ENCODE data around the gene DRAM2. TPM values are rescaled to one million over a fixed set of nuclear protein-coding genes. Genes with fewer than 3 reads are reported as not detected.

Gene DRAM2
- total and polyA plus RNA-seq, 10 of the 15 experiments (the other 5 are each of a cell fraction or from before 2014, with no cell fraction given) = 39.1 to 229 (median 79.4) TPM

- H4K20me1 ChIP-seq (ENCODE audit: control insufficient read depth, insufficient read depth) = no peaks in the 10 kb centered on the region
- ChIA-PET RAD21 (ENCODE audit: unreplicated experiment) (interaction anchor here (0.7 to 3.7 kb wide), 11 partner anchors 13 to 256 kb away, joined by 3 to 35 read pairs (median 6); partner anchors contain the start of genes CD53, CEPT1 and DRAM2), CTCF (interaction anchor here (0.7 to 2.7 kb wide), 7 partner anchors 9 to 884 kb away, joined by 3 to 11 read pairs (median 4); no protein-coding TSS in a partner anchor), SMC1A (ENCODE audit: uncharacterized antibody, unreplicated experiment) (interaction anchor here (0.6 to 4.1 kb wide), 11 partner anchors 9 to 232 kb away, joined by 3 to 42 read pairs (median 8); partner anchors contain the start of genes CEPT1 and DRAM2), POLR2A (interaction anchor here (0.6 to 2.3 kb wide), 6 partner anchors 12 to 254 kb away, joined by 3 to 20 read pairs (median 4); partner anchors contain the start of genes CEPT1 and DRAM2)
- H3K36me3 ChIP-seq (ENCODE audit: control insufficient read depth in 2 of 2, insufficient read depth in 2 of 2, low read length in 1 of 2) = peaks cover 0 to 23% of the 10 kb centered on the region in 2 experiments; a peak in 2 of 4 replicates
- H3K9ac ChIP-seq (ENCODE audit: control insufficient read depth, insufficient read depth, low read length) = peak overlapping the region; percentile 49
- 0 out of 2 replicates have a peak overlapping the region, but pooled peaks have one; percentile 45 for H3K4me3 ChIP-seq
- no peaks in the 10 kb centered on the region; the same call in 2 of the 3 replicates for H3K9me3 ChIP-seq (replicated peaks; ENCODE audit: control insufficient read depth, insufficient read depth, low read length)
- in situ Hi-C loops (cut with MboI) (no loop called here), intact Hi-C loops (cut with micrococcal nuclease; ENCODE audit: unreplicated experiment) (loop anchor here (1.0 to 5.0 kb wide), 2 partner anchors 93 to 96 kb away; no protein-coding TSS in a partner anchor)
- FAIRE-seq (peak; percentile 44), ATAC-seq (peak; percentile 90), DNase-seq (ENCODE audit: low read depth, low spot score) (peak; percentile 81)
- H3K27me3 ChIP-seq (replicated peaks in 1 of 2; ENCODE audit: control insufficient read depth in 2 of 2, insufficient read depth in 2 of 2, low read length in 1 of 2) = no peaks in the 10 kb centered on the region
- no peak overlapping the region; the same call in 1 of the 2 replicates for H2AFZ ChIP-seq (ENCODE audit: control insufficient read depth, low read depth, low read length)
- H3K79me2 ChIP-seq (ENCODE audit: control insufficient read depth, insufficient read depth, low read length) = peaks cover 7% of the 10 kb centered on the region
- H3K4me2 ChIP-seq (ENCODE audit: control insufficient read depth, insufficient read depth) = peak overlapping the region; percentile 64
- H3K4me1 ChIP-seq (ENCODE audit: control insufficient read depth, insufficient read depth, low read length) = peaks cover 43% of the 10 kb centered on the region
- no TSS peak for BruUV-seq (replicated peaks)
- 0% methylated on average over 3 of the region's 3 CpGs for WGBS (ENCODE audit: insufficient coverage, insufficient replicate concordance, low lambda C conversion rate, missing lambda C conversion rate)
- peak overlapping the region; percentile 94 for H3K27ac ChIP-seq (ENCODE audit: control insufficient read depth, insufficient read depth)
- no peak for TF ChIP-seq TCF12 (IDR thresholded peaks at IDR 0.05; ENCODE audit: low read depth, low read length)
- peak; percentile 57; the same call in 1 of the 2 replicates for TF ChIP-seq FOXM1 (IDR thresholded peaks at IDR 0.05; ENCODE audit: low read depth, low read length)
- peak; percentile 89; the same call in 1 of the 2 replicates for TF ChIP-seq NBN (IDR thresholded peaks at IDR 0.05)
- TF ChIP-seq NKRF (conservative IDR thresholded peaks at IDR 0.05) = no peak
- peak; percentile 21; the same call in 1 of the 2 replicates for TF ChIP-seq TBL1XR1 (IDR thresholded peaks at IDR 0.05; ENCODE audit: low read depth, low read length)
- TF ChIP-seq POU2F2 (IDR thresholded peaks at IDR 0.05; ENCODE audit: borderline replicate concordance, low read depth, low read length) = peak; percentile 73
- 0 out of 2 replicates have a peak, but pooled peaks have one; percentile 33 for TF ChIP-seq ESRRA (IDR thresholded peaks at IDR 0.05; ENCODE audit: low read length)
- peak; percentile 98 for TF ChIP-seq SPI1 (IDR thresholded peaks at IDR 0.05; ENCODE audit: borderline replicate concordance, insufficient read depth, low read depth, low read length)
- peak; percentile 65; the same call in 1 of the 2 replicates for TF ChIP-seq ZNF24 (IDR thresholded peaks at IDR 0.05)
- TF ChIP-seq ZNF274 (IDR thresholded peaks at IDR 0.05; ENCODE audit: insufficient read depth, insufficient read length) = no peak
- TF ChIP-seq, protein P1, sequence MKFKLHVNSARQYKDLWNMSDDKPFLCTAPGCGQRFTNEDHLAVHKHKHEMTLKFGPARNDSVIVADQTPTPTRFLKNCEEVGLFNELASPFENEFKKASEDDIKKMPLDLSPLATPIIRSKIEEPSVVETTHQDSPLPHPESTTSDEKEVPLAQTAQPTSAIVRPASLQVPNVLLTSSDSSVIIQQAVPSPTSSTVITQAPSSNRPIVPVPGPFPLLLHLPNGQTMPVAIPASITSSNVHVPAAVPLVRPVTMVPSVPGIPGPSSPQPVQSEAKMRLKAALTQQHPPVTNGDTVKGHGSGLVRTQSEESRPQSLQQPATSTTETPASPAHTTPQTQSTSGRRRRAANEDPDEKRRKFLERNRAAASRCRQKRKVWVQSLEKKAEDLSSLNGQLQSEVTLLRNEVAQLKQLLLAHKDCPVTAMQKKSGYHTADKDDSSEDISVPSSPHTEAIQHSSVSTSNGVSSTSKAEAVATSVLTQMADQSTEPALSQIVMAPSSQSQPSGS (IDR thresholded peaks at IDR 0.05; ENCODE audit: low read length) = peak; percentile 77
- peak; percentile 25 for TF ChIP-seq SMAD1 (IDR thresholded peaks at IDR 0.05; ENCODE audit: low read depth, partially characterized antibody)
- peak in 1 of 2 experiments; percentile 64; a peak in 1 of 4 replicates for TF ChIP-seq CEBPB (IDR thresholded peaks at IDR 0.05; ENCODE audit: borderline replicate concordance in 1 of 2, low read depth in 2 of 2, low read length in 2 of 2)
Measured at GRCh38 chr1:111127923-111128643, 11.8 kb downstream of the DRAM2 start.
